Naive thymus-derived CD4-positive, alpha-beta T cell (primary cell): ENCODE measurements around the gene COL19A1. TPM values are rescaled to one million over a fixed set of nuclear protein-coding genes. Genes with fewer than 3 reads are reported as not detected.

Experiments
- ATAC-seq: fragments of 150-1000 bp; cut with Tn5 transposase; 2 replicates; pipeline ENCODE4 v1.10.0; 2021; ENCODE audit warnings: mild to moderate bottlenecking, moderate library complexity
- CTCF ChIA-PET: fragments of 350-600 bp; sonication (Branson Sonifier 250); formaldehyde crosslinking; loops from one replicate; lab custom pipeline; 2021; ENCODE audit warnings: antibody characterized with exemption; lab: Charles Lee
- POLR2A ChIA-PET: fragments of 350-600 bp; sonication (Branson Sonifier 250); formaldehyde crosslinking; loops from one replicate; lab custom pipeline; 2021; ENCODE audit warnings: antibody characterized with exemption, inconsistent platforms; lab: Charles Lee
- DNase-seq, 9 donors: peaks; one replicate each; pipeline versions ENCODE4 v3.0.0 to v3.0.0-alpha.2; 2020 to 2022; ENCODE audit warnings: mixed read lengths in 1 of 9
- H3K27ac ChIP-seq: one replicate; pipeline ENCODE4 v1.7.0; 2013; ENCODE audit warnings: mild to moderate bottlenecking, low read depth, low read length, moderate library complexity
- H3K27me3 ChIP-seq, 2 donors: one replicate each; pipeline ENCODE4 v1.7.0; 2013; ENCODE audit warnings: low read length in 2 of 2, mild to moderate bottlenecking in 2 of 2, moderate library complexity in 2 of 2; ENCODE audit not compliant: control insufficient read depth in 2 of 2, insufficient read depth in 2 of 2
- H3K36me3 ChIP-seq, 3 experiments: 1 replicate in 2 of 3; 2 replicates in 1 of 3; pipeline ENCODE4 v1.7.0; 2013; ENCODE audit warnings: low read length in 3 of 3, mild to moderate bottlenecking in 3 of 3, moderate library complexity in 1 of 3; ENCODE audit not compliant: insufficient read depth in 3 of 3, control insufficient read depth in 2 of 3
- H3K4me1 ChIP-seq, 2 donors: one replicate each; pipeline ENCODE4 v1.7.0; 2013; ENCODE audit warnings: low read length in 2 of 2, mild to moderate bottlenecking in 2 of 2, moderate library complexity in 1 of 2; ENCODE audit not compliant: control insufficient read depth in 2 of 2, insufficient read depth in 2 of 2
- H3K4me3 ChIP-seq: 2 replicates; pipeline ENCODE4 v1.7.0; 2013; ENCODE audit warnings: mild to moderate bottlenecking, low read length
- H3K9me3 ChIP-seq, 3 experiments: 1 replicate in 2 of 3; 2 replicates in 1 of 3; pipeline ENCODE4 v1.7.0; 2013; ENCODE audit warnings: low read length in 3 of 3; ENCODE audit not compliant: control insufficient read depth in 2 of 3
- H3K27ac Mint-ChIP-seq, 9 donors: one replicate each; pipeline ENCODE4 v1.8.0; 2020 to 2022; ENCODE audit warnings: mixed read lengths in 9 of 9, mild to moderate bottlenecking in 8 of 9, moderate library complexity in 5 of 9, inconsistent platforms in 2 of 9
- H3K27me3 Mint-ChIP-seq, 5 donors: one replicate each; pipeline ENCODE4 v1.8.0; 2021 to 2022; ENCODE audit warnings: mixed read lengths in 5 of 5, mild to moderate bottlenecking in 1 of 5
- H3K36me3 Mint-ChIP-seq, 5 donors: one replicate each; pipeline ENCODE4 v1.8.0; 2020 to 2022; ENCODE audit warnings: mixed read lengths in 5 of 5, mild to moderate bottlenecking in 3 of 5, inconsistent platforms in 1 of 5
- H3K4me1 Mint-ChIP-seq, 7 donors: one replicate each; pipeline ENCODE4 v1.8.0; 2020 to 2022; ENCODE audit warnings: mixed read lengths in 7 of 7, mild to moderate bottlenecking in 3 of 7, inconsistent platforms in 1 of 7
- H3K4me3 Mint-ChIP-seq, 10 donors: one replicate each; pipeline ENCODE4 v1.8.0; 2020 to 2022; ENCODE audit warnings: mild to moderate bottlenecking in 10 of 10, mixed read lengths in 10 of 10, moderate library complexity in 6 of 10, inconsistent platforms in 2 of 10
- H3K9me3 Mint-ChIP-seq, 11 donors: one replicate each; pipeline ENCODE4 v1.8.0; 2020 to 2022; ENCODE audit warnings: mixed read lengths in 11 of 11, mild to moderate bottlenecking in 4 of 11, inconsistent platforms in 1 of 11, moderate library complexity in 1 of 11
- intact Hi-C, 2 donors: fragments of 100-400 bp; cut with micrococcal nuclease; formaldehyde crosslinking; loops; one replicate each; pipeline ENCODE4 v1.15.1; 2023
- polyA plus RNA-seq, 2 donors: library from polyadenylated mRNA; unstranded; fragments of 300-500 nt; fragmentation: Illumina TruSeq; gene quantifications; one replicate each; pipeline ENCODE4 v1.2.3, GENCODE V29; 2021
- total RNA-seq, 6 experiments: library from RNA in 5 of 6; stranded (reverse) in 5 of 6; gene quantifications; 1 replicate in 5 of 6; 2 replicates in 1 of 6; pipeline ENCODE4 v1.2.3 and lab custom pipeline; 2021 to 2026

Gene COL19A1
- total and polyA plus RNA-seq, 7 experiments from 2014 or later, result 0.02 to 1.3 (median 0.32) TPM; not detected in 2

GRCh38 chr6:70073637-70074036 lies 207.3 kb downstream of the COL19A1 start:
- Histone ChIP-seq H3K9me3 (no peaks in the 10 kb centered on the region), H3K27me3 (no peaks in the 10 kb centered on the region), H3K4me3 (no peak overlapping the region), H3K27ac (no peak overlapping the region), H3K4me1 (no peaks in the 10 kb centered on the region), H3K36me3 (no peaks in the 10 kb centered on the region)
- DNase-seq, result no peak
- ChIA-PET POLR2A (no interaction called here), CTCF (no interaction called here)
- Mint-ChIP-seq H3K9me3 (no peaks in the 10 kb centered on the region), H3K4me3 (no peak overlapping the region), H3K36me3 (no peaks in the 10 kb centered on the region), H3K27ac (no peak overlapping the region), H3K27me3 (peaks cover 0 to 14% (median 4%) of the 10 kb centered on the region in 5 donors), H3K4me1 (no peaks in the 10 kb centered on the region)
- ATAC-seq, result no peak
- intact Hi-C loops, result no loop called here

GRCh38 chr6:70079241-70079640 lies 212.9 kb downstream of the COL19A1 start:
- H3K36me3 Mint-ChIP-seq, result no peaks in the 10 kb centered on the region
- Histone ChIP-seq H3K27me3 (no peaks in the 10 kb centered on the region), H3K36me3 (no peaks in the 10 kb centered on the region), H3K27ac (no peak overlapping the region), H3K4me1 (no peaks in the 10 kb centered on the region), H3K4me3 (no peak overlapping the region), H3K9me3 (no peaks in the 10 kb centered on the region)
- peaks cover 0 to 10% (median 4%) of the 10 kb centered on the region in 5 donors for H3K27me3 Mint-ChIP-seq
- ATAC-seq, result no peak
- CTCF ChIA-PET, result no interaction called here
- H3K9me3 Mint-ChIP-seq, result no peaks in the 10 kb centered on the region
- no peak overlapping the region for H3K4me3 Mint-ChIP-seq
- no peak for DNase-seq
- intact Hi-C loops, result no loop called here
- no peak overlapping the region for H3K27ac Mint-ChIP-seq
- no peaks in the 10 kb centered on the region for H3K4me1 Mint-ChIP-seq
- POLR2A ChIA-PET, result no interaction called here

- no peaks in the 10 kb centered on the region for H3K36me3 ChIP-seq
- POLR2A ChIA-PET, result no interaction called here
- H3K36me3 Mint-ChIP-seq, result no peaks in the 10 kb centered on the region
- no peaks in the 10 kb centered on the region for H3K27me3 ChIP-seq
- H3K9me3 Mint-ChIP-seq, result no peaks in the 10 kb centered on the region
- no peak overlapping the region for H3K4me3 Mint-ChIP-seq
- no peak overlapping the region for H3K27ac Mint-ChIP-seq
- intact Hi-C loops, result no loop called here
- H3K4me1 Mint-ChIP-seq, result no peaks in the 10 kb centered on the region
- H3K4me1 ChIP-seq, result no peaks in the 10 kb centered on the region
- H3K9me3 ChIP-seq, result no peaks in the 10 kb centered on the region
- no peak overlapping the region for H3K27ac ChIP-seq
- no peak overlapping the region for H3K4me3 ChIP-seq
- DNase-seq, result no peak
- peaks cover 0 to 16% (median 0%) of the 10 kb centered on the region in 5 donors for H3K27me3 Mint-ChIP-seq
- CTCF ChIA-PET, result no interaction called here
- ATAC-seq, result no peak
These were observed 214.2 kb downstream of the COL19A1 start for GRCh38 chr6:70080443-70081070.

- ATAC-seq, result no peak
- H3K27me3 Mint-ChIP-seq, result peaks cover 0 to 14% (median 0%) of the 10 kb centered on the region in 5 donors
- intact Hi-C loops, result no loop called here
These were observed 216.5 kb downstream of the COL19A1 start for GRCh38 chr6:70082830-70083229.

GRCh38 chr6:70086806-70087205 lies 220.4 kb downstream of the COL19A1 start:
- ChIA-PET POLR2A (no interaction called here), CTCF (no interaction called here)
- Histone ChIP-seq H3K27me3 (no peaks in the 10 kb centered on the region), H3K4me1 (no peaks in the 10 kb centered on the region), H3K36me3 (no peaks in the 10 kb centered on the region), H3K27ac (no peak overlapping the region), H3K9me3 (no peaks in the 10 kb centered on the region), H3K4me3 (no peak overlapping the region)
- no peak for ATAC-seq
- H3K36me3 Mint-ChIP-seq, result peaks cover 0 to 3% (median 0%) of the 10 kb centered on the region in 5 donors
- H3K27ac Mint-ChIP-seq, result no peak overlapping the region
- peaks cover 0 to 17% (median 0%) of the 10 kb centered on the region in 5 donors for H3K27me3 Mint-ChIP-seq
- DNase-seq, result no peak
- intact Hi-C loops, result no loop called here
- peaks cover 0 to 3% (median 0%) of the 10 kb centered on the region in 11 donors for H3K9me3 Mint-ChIP-seq
- H3K4me3 Mint-ChIP-seq, result no peak overlapping the region
- H3K4me1 Mint-ChIP-seq, result no peaks in the 10 kb centered on the region

More at GRCh38 chr6:70082830-70083229, 216.5 kb downstream of the COL19A1 start:
- H3K4me3 ChIP-seq, result no peak overlapping the region
- H3K4me1 ChIP-seq, result no peaks in the 10 kb centered on the region
- Mint-ChIP-seq H3K9me3 (peaks cover 0 to 3% (median 0%) of the 10 kb centered on the region in 11 donors), H3K4me3 (no peak overlapping the region), H3K4me1 (no peaks in the 10 kb centered on the region), H3K36me3 (peaks cover 0 to 3% (median 0%) of the 10 kb centered on the region in 5 donors), H3K27ac (no peak overlapping the region)
- ChIA-PET CTCF (no interaction called here), POLR2A (no interaction called here)
- no peak for DNase-seq
- H3K27ac ChIP-seq, result no peak overlapping the region
- H3K27me3 ChIP-seq, result no peaks in the 10 kb centered on the region
- H3K9me3 ChIP-seq, result no peaks in the 10 kb centered on the region
- H3K36me3 ChIP-seq, result no peaks in the 10 kb centered on the region

GRCh38 chr6:70094156-70094555 lies 227.8 kb downstream of the COL19A1 start:
- ATAC-seq (no peak), DNase-seq (no peak)
- intact Hi-C loops, result no loop called here
- Mint-ChIP-seq H3K4me1 (no peaks in the 10 kb centered on the region), H3K9me3 (peaks cover 0 to 2% (median 0%) of the 10 kb centered on the region in 11 donors), H3K36me3 (no peaks in the 10 kb centered on the region), H3K27me3 (peaks cover 0 to 13% (median 0%) of the 10 kb centered on the region in 5 donors), H3K4me3 (no peak overlapping the region), H3K27ac (no peak overlapping the region)
- H3K4me1 ChIP-seq, result no peaks in the 10 kb centered on the region
- ChIA-PET POLR2A (no interaction called here), CTCF (no interaction called here)
- H3K9me3 ChIP-seq, result no peaks in the 10 kb centered on the region
- no peaks in the 10 kb centered on the region for H3K36me3 ChIP-seq
- H3K27ac ChIP-seq, result no peak overlapping the region
- no peak overlapping the region for H3K4me3 ChIP-seq
- H3K27me3 ChIP-seq, result no peaks in the 10 kb centered on the region

- no peaks in the 10 kb centered on the region for H3K4me1 Mint-ChIP-seq
- H3K27me3 Mint-ChIP-seq, result peaks cover 0 to 12% (median 9%) of the 10 kb centered on the region in 5 donors
- Histone ChIP-seq H3K4me3 (no peak overlapping the region), H3K36me3 (no peaks in the 10 kb centered on the region), H3K27me3 (no peaks in the 10 kb centered on the region), H3K4me1 (no peaks in the 10 kb centered on the region), H3K27ac (no peak overlapping the region), H3K9me3 (no peaks in the 10 kb centered on the region)
- ATAC-seq (no peak), DNase-seq (no peak)
- intact Hi-C loops, result loop anchor here in 1 of 2 donors (10.0 kb wide), 1 partner anchor 1135 kb away; no protein-coding TSS in a partner anchor
- no peak overlapping the region for H3K27ac Mint-ChIP-seq
- ChIA-PET CTCF (no interaction called here), POLR2A (no interaction called here)
- no peaks in the 10 kb centered on the region for H3K36me3 Mint-ChIP-seq
- H3K4me3 Mint-ChIP-seq, result no peak overlapping the region
- H3K9me3 Mint-ChIP-seq, result no peaks in the 10 kb centered on the region
These were observed 233.4 kb downstream of the COL19A1 start for GRCh38 chr6:70099732-70100131.
